SK-N-SH (cell line): ENCODE results near the gene CISH.

ENCODE experiments used
- EP300 ChIP-seq, 2 experiments: IDR thresholded peaks; 2 replicates each; pipeline versions ENCODE4 v1.4.0 to v1.6.1; 2012; ENCODE audit warnings: borderline replicate concordance in 1 of 2, low read depth in 1 of 2, low read length in 1 of 2
- YY1 ChIP-seq: IDR thresholded peaks from 2 replicates; pipeline ENCODE4 v1.4.0; 2012; ENCODE audit warnings: low read depth, mild to moderate bottlenecking
- TF ChIP-seq, protein P1 (sequence below): fragments of 200-600 bp; sonication (generic); IDR thresholded peaks from 2 replicates; pipeline ENCODE4 v1.6.1; 2017; ENCODE audit warnings: antibody characterized with exemption, mild to moderate bottlenecking, moderate library complexity

DNA sequence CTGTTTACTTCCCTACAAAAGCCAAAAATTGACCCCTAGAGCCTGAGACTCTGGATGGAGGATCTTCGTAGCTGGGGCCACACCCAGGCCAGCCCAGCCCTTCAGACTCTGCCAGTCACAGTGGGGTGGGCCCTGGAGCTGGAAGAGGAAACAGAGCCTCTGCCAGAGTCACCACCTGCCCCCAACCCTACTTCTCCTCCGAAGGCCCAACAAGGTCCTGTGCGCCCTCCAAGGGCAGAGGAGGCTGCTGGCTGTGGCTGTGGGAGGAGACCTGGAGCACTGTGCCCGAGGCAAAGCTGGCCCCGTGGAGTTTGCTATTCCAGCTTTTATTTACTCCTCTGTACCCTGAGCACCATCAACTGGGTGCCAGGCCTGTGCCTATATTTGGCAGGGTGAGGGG, 19.0 kb downstream of the CISH start:
- TF ChIP-seq YY1 (no peak), EP300 (IDR thresholded peaks at IDR 0.05; ENCODE audit: borderline replicate concordance in 1 of 2, low read depth in 1 of 2, low read length in 1 of 2) (no peak)
- TF ChIP-seq, protein P1, sequence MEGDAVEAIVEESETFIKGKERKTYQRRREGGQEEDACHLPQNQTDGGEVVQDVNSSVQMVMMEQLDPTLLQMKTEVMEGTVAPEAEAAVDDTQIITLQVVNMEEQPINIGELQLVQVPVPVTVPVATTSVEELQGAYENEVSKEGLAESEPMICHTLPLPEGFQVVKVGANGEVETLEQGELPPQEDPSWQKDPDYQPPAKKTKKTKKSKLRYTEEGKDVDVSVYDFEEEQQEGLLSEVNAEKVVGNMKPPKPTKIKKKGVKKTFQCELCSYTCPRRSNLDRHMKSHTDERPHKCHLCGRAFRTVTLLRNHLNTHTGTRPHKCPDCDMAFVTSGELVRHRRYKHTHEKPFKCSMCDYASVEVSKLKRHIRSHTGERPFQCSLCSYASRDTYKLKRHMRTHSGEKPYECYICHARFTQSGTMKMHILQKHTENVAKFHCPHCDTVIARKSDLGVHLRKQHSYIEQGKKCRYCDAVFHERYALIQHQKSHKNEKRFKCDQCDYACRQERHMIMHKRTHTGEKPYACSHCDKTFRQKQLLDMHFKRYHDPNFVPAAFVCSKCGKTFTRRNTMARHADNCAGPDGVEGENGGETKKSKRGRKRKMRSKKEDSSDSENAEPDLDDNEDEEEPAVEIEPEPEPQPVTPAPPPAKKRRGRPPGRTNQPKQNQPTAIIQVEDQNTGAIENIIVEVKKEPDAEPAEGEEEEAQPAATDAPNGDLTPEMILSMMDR: no peak
